Loucy (cell line): ENCODE measurements around the gene KIAA1328.

Source experiments
- H2AFZ ChIP-seq: fragments of 200-600 bp; sonication (generic); 2 replicates; pipeline ENCODE4 v1.6.0; 2016; ENCODE audit warnings: antibody characterized with exemption, mild to moderate bottlenecking, low read length, moderate library complexity
- H3F3A ChIP-seq: fragments of 200-600 bp; 2 replicates; pipeline ENCODE4 v1.6.0; 2016; ENCODE audit warnings: antibody characterized with exemption, low read depth, mild to moderate bottlenecking
- H3K27me3 ChIP-seq: fragments of 200-600 bp; sonication (generic); 2 replicates; pipeline ENCODE4 v1.6.1; 2014; ENCODE audit warnings: low read length, mild to moderate bottlenecking; ENCODE audit not compliant: insufficient read depth, poor library complexity, severe bottlenecking
- H3K36me3 ChIP-seq: fragments of 200-600 bp; sonication (generic); 2 replicates; pipeline ENCODE4 v1.6.1; 2016; ENCODE audit warnings: low read length; ENCODE audit not compliant: insufficient read depth
- H3K4me1 ChIP-seq: fragments of 200-600 bp; sonication (generic); 2 replicates; pipeline ENCODE4 v1.5.1; 2014; ENCODE audit warnings: low read length, mild to moderate bottlenecking; ENCODE audit not compliant: insufficient read depth, poor library complexity, severe bottlenecking
- H3K4me2 ChIP-seq: fragments of 200-600 bp; sonication (generic); 2 replicates; pipeline ENCODE4 v1.6.0; 2014; ENCODE audit warnings: antibody characterized with exemption, low read length, low read depth, mild to moderate bottlenecking; ENCODE audit not compliant: poor library complexity, severe bottlenecking
- H3K4me3 ChIP-seq: fragments of 200-600 bp; sonication (generic); 2 replicates; pipeline ENCODE4 v1.5.1; 2014; ENCODE audit warnings: low read length, mild to moderate bottlenecking, mixed read lengths; ENCODE audit not compliant: poor library complexity, severe bottlenecking
- H3K79me2 ChIP-seq: fragments of 200-600 bp; sonication (generic); 2 replicates; pipeline ENCODE4 v1.6.1; 2014; ENCODE audit warnings: low read length; ENCODE audit not compliant: insufficient read depth
- H3K9ac ChIP-seq: fragments of 200-600 bp; sonication (generic); 2 replicates; pipeline ENCODE4 v1.6.0; 2014; ENCODE audit warnings: mild to moderate bottlenecking, low read depth, low read length, moderate library complexity; ENCODE audit not compliant: poor library complexity, severe bottlenecking
- H3K9me2 ChIP-seq: fragments of 200-600 bp; sonication (generic); replicated peaks from 2 replicates; pipeline ENCODE4 v1.6.1; 2016; ENCODE audit warnings: low read depth, low read length, mixed read lengths
- H3K9me3 ChIP-seq: fragments of 200-600 bp; sonication (generic); 2 replicates; pipeline ENCODE4 v1.6.1; 2014; ENCODE audit warnings: mild to moderate bottlenecking, antibody characterized with exemption, low read length, low read depth; ENCODE audit not compliant: insufficient read depth
- H4K20me1 ChIP-seq: fragments of 200-600 bp; sonication (generic); 2 replicates; pipeline ENCODE4 v1.6.0; 2014; ENCODE audit warnings: antibody characterized with exemption, low read length, mild to moderate bottlenecking; ENCODE audit not compliant: insufficient read depth, poor library complexity, severe bottlenecking
- CTCF ChIP-seq: fragments of 200-600 bp; sonication (generic); conservative IDR thresholded peaks from 2 replicates; pipeline ENCODE4 v1.5.1; 2014; ENCODE audit warnings: mild to moderate bottlenecking, antibody characterized with exemption, low read length
- EZH2phosphoT487 ChIP-seq: fragments of 200-600 bp; IDR thresholded peaks from 2 replicates; pipeline ENCODE4 v1.6.1; 2018; ENCODE audit warnings: antibody characterized with exemption, mild to moderate bottlenecking, moderate library complexity, borderline replicate concordance

Gene KIAA1328

GRCh38 chr18:37272226-37272625, 443.3 kb downstream of the KIAA1328 start:
- no peaks in the 10 kb centered on the region for H3K9me2 ChIP-seq
- H3F3A ChIP-seq: no peaks in the 10 kb centered on the region
- H3K4me1 ChIP-seq: no peaks in the 10 kb centered on the region
- TF ChIP-seq CTCF (no peak), EZH2phosphoT487 (no peak)
- H3K4me3 ChIP-seq: no peak overlapping the region
- H3K27me3 ChIP-seq: no peaks in the 10 kb centered on the region
- no peaks in the 10 kb centered on the region for H3K79me2 ChIP-seq
- H3K9me3 ChIP-seq: no peaks in the 10 kb centered on the region; the same call in 1 of the 2 replicates
- H3K4me2 ChIP-seq: no peak overlapping the region
- no peak overlapping the region for H3K9ac ChIP-seq
- H2AFZ ChIP-seq: no peak overlapping the region
- no peaks in the 10 kb centered on the region for H4K20me1 ChIP-seq
- no peaks in the 10 kb centered on the region for H3K36me3 ChIP-seq

- Histone ChIP-seq H3K27me3 (no peaks in the 10 kb centered on the region), H4K20me1 (no peaks in the 10 kb centered on the region), H3K36me3 (no peaks in the 10 kb centered on the region), H3K4me1 (no peaks in the 10 kb centered on the region), H2AFZ (no peak overlapping the region), H3K9me3 (no peaks in the 10 kb centered on the region; the same call in 1 of the 2 replicates), H3F3A (no peaks in the 10 kb centered on the region), H3K9me2 (no peaks in the 10 kb centered on the region), H3K4me2 (no peak overlapping the region), H3K4me3 (no peak overlapping the region), H3K9ac (no peak overlapping the region), H3K79me2 (no peaks in the 10 kb centered on the region)
- TF ChIP-seq CTCF (no peak), EZH2phosphoT487 (no peak)
Measured at GRCh38 chr18:37272841-37273240, 443.9 kb downstream of the KIAA1328 start.

GRCh38 chr18:37274309-37275236, 445.6 kb downstream of the KIAA1328 start:
- no peak for TF ChIP-seq EZH2phosphoT487
- no peak for TF ChIP-seq CTCF
- no peak overlapping the region for H3K9ac ChIP-seq
- no peaks in the 10 kb centered on the region for H3K79me2 ChIP-seq
- no peaks in the 10 kb centered on the region for H3K4me1 ChIP-seq
- no peaks in the 10 kb centered on the region; the same call in 1 of the 2 replicates for H3K9me3 ChIP-seq
- H3K27me3 ChIP-seq: no peaks in the 10 kb centered on the region
- no peak overlapping the region for H3K4me2 ChIP-seq
- H4K20me1 ChIP-seq: no peaks in the 10 kb centered on the region
- no peaks in the 10 kb centered on the region for H3K9me2 ChIP-seq
- no peak overlapping the region for H3K4me3 ChIP-seq
- no peaks in the 10 kb centered on the region for H3F3A ChIP-seq
- no peaks in the 10 kb centered on the region for H3K36me3 ChIP-seq
- H2AFZ ChIP-seq: no peak overlapping the region
